NCI-H1436 (cell line): ENCODE measurements around the gene KHDRBS1.
"Not testable (repeated sequence)": the region's sequence is repeated elsewhere in the genome, so short reads cannot be mapped to it uniquely, and the experiment has no call there.

ENCODE experiments used
- DNase-seq: peaks from one replicate; lab custom pipeline; 2025; lab: John Stamatoyannopoulos, UW

Gene KHDRBS1

DNA sequence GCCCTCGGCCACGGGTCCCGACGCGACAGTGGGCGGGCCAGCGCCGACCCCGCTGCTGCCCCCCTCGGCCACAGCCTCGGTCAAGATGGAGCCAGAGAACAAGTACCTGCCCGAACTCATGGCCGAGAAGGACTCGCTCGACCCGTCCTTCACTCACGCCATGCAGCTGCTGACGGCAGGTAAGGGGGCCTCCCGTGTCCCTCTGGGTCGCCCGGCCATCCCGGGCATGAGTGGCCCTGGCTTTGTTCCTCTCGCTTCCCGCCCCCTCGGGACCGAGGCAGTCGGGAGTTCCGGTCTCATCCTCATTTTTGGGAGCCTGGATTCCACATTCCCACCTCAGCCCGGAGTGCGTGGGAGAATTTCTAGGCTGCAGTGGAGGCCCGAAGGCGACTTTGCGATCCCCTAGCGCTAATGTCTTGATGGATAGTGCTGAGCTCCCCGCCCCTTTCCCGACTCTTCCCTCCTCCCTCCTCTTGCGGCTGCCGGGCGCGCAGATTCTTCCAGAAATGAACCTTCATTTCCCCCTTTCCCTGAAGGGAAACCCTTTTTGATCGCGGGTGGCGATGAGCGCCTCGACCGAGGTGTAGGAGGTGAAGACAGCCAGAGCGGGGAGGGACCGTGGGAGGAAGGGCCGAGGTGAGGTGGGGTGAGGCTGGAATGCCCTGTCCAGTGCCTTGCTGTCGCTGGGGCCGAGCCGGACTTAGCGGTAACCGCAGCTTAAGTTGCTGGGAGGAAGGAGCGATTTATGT is 705 bp downstream of the KHDRBS1 start:
- peak; percentile 12 for DNase-seq

DNA sequence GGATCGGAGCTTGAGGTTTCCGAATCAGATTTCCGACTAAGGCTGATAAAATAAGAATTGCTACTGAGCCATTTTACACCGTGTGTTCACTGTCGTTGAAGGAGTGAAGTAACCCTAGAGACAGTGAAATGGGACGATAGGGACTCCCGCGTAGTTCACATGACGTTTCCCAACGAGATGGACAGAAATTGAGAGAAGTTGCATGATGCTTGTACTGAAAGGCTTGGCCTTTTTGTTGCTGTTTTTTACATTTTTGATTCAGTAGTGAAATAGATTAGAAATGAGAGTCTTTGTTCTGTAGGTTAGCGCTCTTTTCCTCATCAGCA is 1.2 kb downstream of the KHDRBS1 start:
- no peak for DNase-seq

DNA sequence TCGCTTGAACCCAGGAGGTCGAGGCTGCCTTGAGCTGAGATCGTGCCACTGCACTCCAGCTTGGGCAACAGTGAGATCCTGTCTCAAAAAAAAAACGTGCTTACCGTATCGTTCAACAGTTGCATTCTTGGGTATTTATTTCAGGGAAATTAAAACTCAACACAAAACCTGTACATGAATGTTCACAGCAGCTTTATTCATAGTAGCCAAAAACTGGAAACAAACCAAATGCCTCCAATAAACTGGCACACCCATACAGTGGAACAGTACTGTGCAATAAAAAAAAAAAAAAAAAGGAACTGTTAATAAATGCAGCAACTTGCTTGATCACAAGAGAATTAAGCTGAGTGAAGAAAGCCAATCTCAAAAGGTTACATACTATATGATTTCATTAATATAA is 6.7 kb downstream of the KHDRBS1 start:
- no peak for DNase-seq

DNA sequence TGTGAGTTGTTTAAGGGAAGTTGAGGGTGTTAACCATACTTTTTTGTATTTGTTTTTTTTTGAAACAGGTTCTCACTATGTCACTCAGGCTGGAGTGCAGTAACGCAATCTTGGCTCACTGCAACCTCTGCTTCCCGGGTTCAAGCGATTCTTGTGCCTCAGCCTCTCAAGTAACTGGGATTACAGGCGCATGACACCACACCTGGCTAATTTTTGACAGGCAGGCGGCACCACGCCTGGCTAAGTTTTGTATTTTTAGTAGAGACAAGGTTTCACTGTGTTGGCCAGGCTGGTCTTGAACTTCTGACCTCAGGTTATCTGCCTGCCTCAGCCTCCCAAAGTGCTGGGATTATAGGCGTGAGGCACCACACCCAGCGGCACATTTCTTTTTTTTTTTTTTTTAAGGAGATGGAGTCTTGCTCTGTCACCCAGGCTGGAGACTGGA is 7.9 kb downstream of the KHDRBS1 start:
- DNase-seq = not testable (repeated sequence)

DNA sequence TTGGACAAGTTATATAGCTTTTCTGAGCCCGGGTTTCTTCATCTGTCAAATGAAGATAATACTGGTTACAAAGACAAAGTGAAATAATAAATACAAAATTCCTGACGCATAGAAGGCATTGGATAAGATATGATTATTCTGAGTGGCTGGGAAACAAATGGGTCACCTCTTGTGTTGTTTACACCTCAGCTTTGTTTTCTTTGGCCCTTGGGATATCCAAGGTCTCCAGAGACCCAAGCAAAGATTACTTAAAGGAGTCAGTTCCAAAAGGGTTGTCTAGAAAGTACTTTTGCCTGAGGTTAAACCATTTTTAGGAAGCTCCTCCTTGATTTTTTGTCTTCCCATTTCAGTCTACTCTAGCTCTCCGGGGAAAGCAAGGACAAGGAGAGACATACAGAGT is 9.7 kb downstream of the KHDRBS1 start:
- DNase-seq = no peak

DNA sequence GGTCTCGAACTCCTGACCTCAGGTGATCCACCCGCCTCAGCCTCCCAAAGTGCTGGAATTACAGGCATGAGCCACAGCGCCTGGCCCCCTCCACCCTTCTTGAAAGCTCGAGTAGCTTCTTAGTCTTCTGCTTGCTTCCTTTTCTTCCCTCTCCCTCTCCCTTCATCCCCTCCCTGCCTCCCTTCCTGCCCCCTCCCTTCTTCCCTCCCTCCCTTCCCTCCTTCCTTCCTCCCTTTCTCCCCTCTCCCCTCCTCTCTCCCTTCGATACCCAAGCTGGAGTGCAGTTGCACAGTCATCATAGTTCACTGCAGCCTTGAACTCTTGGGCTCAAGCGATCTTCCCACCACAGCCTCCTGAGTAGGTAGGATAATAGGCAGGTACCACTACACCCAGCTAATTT is 11.8 kb downstream of the KHDRBS1 start:
- DNase-seq = no peak

DNA sequence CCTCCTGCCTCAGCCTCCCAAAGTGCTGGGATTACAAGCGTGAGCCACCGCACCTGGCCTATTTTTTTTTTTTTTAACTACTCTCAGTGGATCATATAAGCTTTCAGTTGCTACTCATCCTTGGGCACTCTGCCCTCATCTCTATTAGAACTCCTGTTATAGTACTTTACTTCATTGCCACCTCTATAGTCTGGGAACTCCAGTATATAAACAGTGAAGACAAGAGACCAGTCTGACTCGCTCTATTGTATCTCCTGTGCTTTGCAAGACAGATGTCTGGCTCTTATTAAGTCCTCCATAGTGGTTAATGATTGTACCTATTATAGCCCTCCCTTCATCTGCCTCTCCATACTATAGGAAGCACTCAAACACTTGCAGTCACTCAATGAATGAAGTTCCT is 15.1 kb downstream of the KHDRBS1 start:
- DNase-seq = peak; percentile 63

DNA sequence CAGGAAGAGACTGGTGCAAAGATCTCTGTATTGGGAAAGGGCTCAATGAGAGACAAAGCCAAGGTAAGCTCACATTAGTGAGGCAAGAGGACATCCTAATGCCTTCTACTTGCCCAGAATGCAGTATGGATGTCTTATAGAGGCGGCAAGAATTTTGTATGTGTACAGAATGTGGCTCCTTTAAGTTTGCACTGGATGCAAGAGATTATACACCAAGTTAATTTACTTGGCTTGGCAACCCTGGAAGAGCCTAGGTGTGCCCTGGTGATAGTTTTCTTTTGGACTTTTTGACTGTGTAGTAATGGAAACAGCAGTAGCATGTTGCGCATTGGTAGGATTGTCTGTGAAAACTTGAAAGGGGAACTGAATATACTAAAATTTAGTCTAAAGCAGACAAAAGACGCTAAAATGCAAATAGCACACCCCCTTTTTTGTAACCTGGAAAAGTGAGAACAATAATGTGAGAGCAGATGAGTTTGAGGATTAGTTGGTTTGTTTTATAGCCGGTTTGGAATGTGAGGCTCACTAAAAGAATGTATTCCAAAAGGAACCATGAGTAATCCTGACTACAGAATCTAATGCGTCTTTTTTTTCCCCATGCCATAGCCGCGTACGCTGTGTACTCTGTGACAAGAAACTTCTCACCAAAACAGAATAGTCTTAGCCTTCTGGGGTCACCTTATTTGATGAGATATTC is 18.1 kb downstream of the KHDRBS1 start:
- no peak for DNase-seq

DNA sequence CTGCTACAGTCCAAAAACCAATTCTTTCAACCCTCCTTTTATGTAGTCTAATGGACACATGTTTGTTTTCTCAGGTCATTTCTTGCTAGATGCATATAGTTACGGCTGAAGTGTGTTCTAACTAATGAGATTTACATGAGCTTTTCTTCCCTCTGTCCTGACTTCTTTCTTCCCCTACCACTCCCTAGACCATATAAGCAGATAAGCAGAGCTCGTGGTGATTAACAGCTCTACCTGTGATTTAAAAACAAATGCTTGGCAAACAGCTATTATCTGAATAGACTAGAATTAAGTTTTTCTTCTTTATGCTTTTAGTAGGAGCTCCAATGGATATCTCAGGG is 18.6 kb downstream of the KHDRBS1 start:
- DNase-seq = no peak

DNA sequence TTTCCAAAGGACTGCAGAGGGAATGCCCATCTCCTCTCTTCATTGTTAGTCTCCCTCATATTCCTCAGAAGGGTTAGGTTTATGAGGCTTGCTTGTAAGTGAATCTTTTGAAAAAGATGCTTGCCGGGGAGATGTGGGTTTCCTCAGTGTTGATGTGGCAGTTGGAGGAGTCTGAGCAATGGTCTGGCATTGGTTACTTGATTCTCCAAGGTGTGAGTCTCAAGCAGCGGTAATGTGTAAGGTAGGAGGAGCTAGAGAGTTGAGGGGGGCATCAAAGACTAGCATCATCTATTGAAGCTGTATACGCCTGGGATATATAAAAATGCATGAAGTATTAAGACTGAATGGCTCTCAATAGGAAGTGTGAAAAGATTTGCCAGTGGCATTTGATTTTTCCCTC is 21.5 kb downstream of the KHDRBS1 start:
- DNase-seq = no peak

DNA sequence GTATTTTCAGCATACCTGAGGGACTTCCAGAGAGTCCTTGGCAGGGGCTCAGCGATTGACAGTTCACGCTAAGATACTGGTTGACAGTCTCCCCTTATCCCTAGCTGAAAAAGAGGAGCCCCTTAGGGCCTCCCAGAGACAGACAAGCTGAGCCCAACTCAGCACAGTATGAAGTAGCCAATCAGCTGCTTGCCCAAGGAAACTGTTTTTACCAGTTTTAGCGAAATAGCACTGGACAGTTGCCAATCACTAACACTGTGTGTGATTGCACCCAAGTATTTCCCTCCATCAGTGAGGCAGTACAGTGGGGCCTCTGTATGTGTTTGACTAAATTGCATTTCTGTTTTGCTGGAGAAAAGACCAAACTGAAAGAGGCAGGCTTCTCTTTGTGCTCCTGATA is 27.0 kb downstream of the KHDRBS1 start:
- no peak for DNase-seq

DNA sequence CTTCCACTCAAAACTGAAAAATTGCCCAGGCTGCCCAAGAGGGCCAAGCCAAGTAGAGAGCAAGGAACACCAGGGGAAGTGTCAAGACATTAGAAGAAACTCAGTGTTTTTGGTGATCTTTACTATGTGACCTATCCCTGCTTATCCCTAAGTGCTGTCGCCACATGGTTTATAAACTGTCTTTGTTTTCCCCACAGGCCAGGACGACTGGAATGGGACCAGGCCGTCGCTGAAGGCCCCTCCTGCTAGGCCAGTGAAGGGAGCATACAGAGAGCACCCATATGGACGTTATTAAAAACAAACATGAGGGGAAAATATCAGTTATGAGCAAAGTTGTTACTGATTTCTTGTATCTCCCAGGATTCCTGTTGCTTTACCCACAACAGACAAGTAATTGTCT is 28.7 kb downstream of the KHDRBS1 start:
- no peak for DNase-seq

DNA sequence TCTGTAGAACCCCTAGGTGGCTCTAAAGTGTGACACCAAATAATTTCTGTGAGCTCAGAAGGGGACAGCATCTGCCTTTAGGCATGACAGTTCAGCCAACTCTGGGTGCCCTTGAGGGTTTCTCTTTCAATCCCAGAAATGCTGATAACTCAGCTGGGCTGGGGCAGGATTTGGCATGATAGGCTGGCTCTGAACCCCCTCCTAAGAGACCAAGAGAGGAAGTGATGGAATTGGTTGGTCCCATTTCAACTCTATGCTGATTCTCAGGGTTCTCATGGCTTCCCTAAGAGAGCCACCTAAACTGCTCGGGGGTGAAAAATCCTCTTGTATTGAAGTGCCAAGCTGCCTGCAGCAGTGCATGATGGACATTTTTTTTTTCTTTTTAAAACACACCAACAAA is 30.6 kb downstream of the KHDRBS1 start:
- no peak for DNase-seq

DNA sequence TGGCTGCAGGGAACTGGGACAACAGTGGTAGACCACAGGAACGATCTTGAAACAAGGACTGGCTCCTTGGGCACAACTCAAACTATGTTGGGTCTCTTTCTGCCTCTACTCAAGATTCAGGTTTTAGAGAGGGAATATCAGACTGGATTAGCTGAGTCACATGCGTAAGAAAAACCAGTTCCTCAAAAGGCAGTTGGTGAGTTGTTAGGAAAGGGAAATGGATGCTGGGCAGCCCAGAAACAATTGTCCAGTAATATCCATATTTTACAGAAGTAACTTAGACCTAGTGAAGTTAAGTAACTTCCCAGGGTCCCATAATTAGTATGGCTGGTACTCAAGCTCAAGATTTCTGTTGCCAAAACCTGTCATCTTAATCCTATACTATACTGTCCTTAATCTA is 32.1 kb downstream of the KHDRBS1 start:
- no peak for DNase-seq

DNA sequence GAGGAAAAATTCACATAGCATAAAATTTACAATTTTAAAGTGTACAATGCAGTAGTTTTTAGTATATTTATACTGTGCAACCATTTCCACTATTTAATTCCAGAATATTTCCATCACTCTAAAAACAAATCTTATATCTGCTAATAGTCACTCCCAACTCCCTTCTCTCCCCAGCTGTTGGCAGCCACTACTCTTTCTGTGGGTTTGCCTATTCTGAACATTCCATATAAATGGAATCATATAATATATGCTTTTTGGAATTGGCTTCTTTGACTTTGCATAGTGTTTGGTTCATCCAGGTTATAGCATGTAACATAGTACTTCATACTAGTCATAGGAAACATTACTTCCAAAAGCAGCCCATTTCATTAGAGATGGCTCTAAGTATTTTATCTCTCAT is 34.0 kb downstream of the KHDRBS1 start:
- DNase-seq = no peak

DNA sequence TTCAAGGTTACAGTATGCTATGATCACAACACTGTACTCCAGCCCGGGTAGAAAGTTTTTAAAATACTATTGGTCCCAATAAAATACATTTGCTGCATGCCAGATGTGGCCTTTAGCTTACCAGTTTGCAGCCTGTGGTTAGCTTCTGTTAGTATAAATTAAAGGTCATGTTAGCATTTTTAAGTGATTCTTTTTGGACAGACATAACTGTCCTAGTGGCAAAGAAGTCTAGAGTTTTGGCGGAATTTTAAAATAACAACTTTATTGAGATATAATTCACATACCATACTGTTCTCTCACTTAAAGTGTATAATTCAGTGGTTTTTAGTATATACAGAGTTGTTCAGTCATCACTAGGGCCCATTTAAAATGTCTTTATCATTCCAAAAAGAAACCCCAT is 34.8 kb downstream of the KHDRBS1 start:
- DNase-seq = no peak

DNA sequence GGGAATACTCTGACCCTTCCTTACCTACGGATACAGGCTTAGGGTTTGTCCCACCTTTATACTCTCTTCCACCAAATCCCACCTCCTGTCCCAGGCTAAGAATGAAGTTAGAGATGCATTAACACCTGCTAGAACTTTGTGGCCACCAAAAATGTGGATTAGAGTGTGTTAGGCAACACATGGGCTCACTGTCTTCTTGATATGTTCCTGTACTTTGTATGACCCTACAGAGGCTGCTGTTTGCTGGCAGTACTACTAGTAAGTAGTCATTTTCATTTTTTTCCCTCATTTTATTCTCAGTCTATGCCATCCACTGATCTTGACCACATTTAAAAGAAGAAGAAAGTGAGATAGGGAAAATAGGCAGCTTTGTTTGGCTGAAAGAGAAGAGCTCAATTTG is 38.0 kb downstream of the KHDRBS1 start:
- DNase-seq = no peak

DNA sequence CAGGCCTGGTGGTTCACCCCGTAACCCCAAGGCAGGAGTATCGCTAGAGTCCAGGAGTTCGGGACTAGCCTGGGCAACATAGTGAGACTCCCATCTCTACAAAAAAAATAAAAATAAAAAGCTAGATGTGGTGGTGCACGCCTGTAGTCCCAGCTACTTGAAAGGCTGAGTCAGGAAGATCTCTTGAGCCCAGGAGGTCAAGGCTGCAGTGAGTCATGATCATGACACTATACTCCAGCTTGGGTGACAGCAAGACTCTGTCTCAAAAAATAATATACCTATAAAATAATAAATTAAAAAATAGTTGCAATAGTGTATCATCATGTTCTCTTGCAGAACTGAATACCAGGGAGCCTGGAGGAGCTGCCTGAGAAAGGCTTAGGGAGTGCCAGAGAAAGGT is 39.2 kb downstream of the KHDRBS1 start:
- DNase-seq = no peak

DNA sequence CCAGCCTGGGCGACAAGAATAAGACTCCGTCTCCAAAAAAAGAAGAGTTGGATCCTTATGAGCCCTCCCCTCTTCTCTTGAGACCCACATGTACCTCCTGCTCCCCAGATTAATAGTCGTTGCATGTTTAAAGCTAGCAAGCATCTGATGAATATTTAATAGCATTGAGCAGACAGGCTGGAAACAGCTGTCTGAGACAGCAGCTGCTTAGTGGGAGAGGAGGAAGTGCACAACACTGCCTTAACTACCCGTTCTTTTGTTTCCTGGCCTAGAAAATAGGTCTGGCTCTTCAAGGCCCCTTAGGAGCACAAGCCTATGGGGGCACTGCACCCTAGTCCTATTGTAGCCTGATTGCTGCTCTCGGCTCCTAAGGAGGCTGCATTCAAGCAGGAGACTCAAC is 41.7 kb downstream of the KHDRBS1 start:
- peak; percentile 80 for DNase-seq

DNA sequence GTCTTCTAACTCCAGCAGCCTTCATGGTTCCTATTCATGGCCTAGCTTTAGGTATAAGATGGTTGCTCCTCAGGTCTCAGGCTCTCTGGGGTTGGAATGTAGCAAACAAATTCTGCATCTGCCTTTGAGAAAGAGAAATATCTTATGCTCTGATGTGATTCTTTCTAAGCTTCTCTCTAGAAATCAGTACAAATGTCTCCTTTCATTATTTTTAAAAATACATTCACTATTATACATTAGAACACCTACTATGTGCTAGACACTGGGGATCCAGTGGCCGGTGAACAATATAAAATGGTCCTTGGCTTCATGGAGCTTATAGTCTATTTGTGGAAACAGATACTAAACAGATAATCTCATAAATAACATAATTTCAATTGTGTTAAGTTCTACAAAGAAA is 42.9 kb downstream of the KHDRBS1 start:
- no peak for DNase-seq

DNA sequence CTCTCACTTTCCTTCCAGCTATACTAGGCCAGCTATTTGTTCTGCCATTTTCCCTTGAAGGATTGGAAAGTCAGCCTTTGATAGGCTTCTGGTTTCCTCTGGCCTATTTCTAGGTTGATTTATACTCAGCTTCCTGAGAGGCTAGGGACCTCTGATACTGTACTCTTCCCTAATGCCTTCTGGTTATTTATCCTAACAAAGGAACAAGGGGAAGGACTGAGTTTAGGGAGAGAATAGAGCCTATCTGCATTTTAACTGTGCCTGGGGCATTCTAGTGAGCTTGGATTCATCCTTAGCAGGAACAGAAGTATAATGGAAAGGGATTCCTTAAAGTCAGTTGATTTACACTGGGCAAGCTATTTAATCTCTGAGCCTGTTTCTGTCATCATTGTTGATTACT is 47.2 kb downstream of the KHDRBS1 start:
- DNase-seq = no peak

DNA sequence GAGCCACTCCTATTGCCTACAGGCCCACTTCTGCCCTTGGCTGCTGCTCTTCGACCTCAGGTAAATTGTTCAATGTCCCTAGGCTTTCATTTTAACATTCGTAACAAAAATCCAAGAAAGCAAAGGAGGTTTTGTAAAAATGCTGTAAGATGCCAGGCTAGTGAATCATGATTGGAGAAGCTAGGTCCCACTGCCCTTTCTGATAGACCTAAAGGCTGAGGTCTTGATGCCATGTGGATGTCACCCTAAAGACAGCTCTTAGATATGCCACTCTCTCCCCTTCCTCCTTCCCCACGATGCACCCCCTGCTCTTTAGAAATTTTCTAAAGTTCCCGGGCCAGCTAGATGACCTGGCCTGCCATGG is 49.2 kb downstream of the KHDRBS1 start:
- DNase-seq = no peak

DNA sequence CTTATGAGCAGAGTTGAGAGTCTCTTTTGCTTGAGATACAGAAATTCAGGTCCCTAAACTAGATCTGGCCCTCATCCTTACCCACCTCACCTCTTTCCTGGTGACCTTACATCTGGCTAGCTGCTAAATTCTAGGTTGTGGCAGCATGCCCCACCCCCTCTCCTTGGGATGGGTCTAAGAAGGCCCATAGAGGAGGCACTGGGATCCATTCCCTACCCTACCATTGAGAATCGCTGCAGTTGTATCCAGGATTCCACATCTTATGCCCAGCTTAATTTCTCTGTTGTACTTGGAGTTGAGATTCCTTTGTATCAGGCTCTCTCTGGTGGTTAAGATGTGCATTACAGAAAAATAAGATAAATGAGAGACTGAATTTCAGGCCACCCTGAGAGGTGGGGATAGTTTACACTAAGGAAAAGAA is 49.6 kb downstream of the KHDRBS1 start:
- DNase-seq = peak; percentile 55
